ENCODE data around the gene ANKRD11.

DNA sequence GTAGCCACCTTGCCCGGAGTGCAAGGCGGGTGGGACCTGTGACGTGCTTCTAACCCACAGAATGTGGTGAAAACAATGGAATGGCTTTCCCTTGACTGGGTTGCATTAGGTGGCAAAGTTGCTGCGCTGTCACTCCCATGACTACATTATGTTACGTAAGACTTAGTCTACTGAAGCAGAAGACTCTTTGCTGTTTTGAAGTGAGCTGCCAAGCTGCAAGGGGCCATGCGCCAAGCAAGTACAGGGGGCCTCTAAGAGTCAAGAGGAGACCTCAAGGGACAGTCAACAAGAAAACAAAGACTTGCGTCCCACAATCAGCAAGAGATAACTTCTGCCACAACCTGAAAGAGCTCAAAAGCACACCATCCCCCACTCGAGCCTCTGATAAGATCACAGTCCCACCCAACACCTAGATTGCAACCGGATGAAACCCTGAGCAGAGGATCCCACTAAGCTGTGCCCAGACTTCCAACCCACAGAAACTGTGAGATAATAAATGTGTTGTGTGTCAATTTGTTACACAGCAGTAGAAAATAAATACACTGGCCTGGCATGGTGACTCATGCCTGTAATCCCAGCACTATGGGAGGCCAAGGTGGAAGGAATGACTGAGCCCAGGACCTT, 16.5 kb downstream of the ANKRD11 start:
- TF ChIP-seq, protein P1, sequence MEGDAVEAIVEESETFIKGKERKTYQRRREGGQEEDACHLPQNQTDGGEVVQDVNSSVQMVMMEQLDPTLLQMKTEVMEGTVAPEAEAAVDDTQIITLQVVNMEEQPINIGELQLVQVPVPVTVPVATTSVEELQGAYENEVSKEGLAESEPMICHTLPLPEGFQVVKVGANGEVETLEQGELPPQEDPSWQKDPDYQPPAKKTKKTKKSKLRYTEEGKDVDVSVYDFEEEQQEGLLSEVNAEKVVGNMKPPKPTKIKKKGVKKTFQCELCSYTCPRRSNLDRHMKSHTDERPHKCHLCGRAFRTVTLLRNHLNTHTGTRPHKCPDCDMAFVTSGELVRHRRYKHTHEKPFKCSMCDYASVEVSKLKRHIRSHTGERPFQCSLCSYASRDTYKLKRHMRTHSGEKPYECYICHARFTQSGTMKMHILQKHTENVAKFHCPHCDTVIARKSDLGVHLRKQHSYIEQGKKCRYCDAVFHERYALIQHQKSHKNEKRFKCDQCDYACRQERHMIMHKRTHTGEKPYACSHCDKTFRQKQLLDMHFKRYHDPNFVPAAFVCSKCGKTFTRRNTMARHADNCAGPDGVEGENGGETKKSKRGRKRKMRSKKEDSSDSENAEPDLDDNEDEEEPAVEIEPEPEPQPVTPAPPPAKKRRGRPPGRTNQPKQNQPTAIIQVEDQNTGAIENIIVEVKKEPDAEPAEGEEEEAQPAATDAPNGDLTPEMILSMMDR (IDR thresholded peaks at IDR 0.05; ENCODE audit: low read depth, low read length, poor library complexity, severe bottlenecking) = no peak
- no peak for TF ChIP-seq EZH2phosphoT487 (IDR thresholded peaks at IDR 0.05; ENCODE audit: borderline replicate concordance, low read length)

All from DOHH2 (cell line).